Measurements from ENCODE around the gene HK1.

Gene HK1

DNA sequence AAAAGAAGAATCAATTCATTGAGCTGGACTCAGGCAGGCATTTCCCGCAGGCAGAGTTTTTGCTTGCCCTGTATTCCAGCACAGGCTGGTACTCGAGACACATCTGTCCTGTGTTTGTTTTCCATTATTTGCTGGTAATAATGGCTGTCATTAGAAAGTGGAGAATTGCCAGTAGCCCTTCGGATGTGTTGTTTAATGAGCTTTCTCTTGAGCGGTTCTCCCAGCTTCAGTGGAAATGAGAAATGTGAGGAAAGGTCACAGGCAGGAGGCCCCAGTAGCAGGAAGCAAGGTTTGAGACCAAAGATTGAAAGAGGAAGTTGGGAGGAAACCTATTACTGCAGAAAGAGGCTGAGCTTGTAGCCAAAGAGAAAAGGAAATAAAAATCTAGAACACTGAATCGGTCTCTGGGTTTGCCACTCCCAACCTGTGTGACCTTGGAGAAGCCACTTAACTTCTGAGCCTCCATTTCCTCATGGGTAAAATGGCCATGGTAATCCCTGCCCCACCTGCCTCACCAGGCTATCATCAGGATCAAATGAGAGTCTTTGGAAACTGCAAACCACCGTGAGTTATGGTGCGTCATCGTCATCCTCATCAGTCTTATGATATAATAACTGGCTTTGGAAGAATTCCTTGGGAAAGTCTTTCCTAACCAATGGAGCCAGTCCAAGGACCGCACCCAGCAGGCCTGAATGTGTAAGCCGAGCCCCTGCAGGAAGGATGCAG lies 70.7 kb downstream of the HK1 start:
- TF ChIP-seq POU6F1 (CRISPR knock-in tag; IDR thresholded peaks at IDR 0.05; ENCODE audit: borderline replicate concordance, low read depth) (no peak), PATZ1 (CRISPR knock-in tag; IDR thresholded peaks at IDR 0.05; ENCODE audit: borderline replicate concordance) (no peak), ZNF565 (CRISPR knock-in tag; conservative IDR thresholded peaks at IDR 0.05; ENCODE audit: low read depth) (no peak), ZFP3 (CRISPR knock-in tag; IDR thresholded peaks at IDR 0.05) (no peak), ZC3H10 (CRISPR knock-in tag; IDR thresholded peaks at IDR 0.05) (no peak), ZFP30 (CRISPR knock-in tag; IDR thresholded peaks at IDR 0.05) (no peak), ZNF8 (CRISPR knock-in tag; IDR thresholded peaks at IDR 0.05) (no peak), OSR1 (CRISPR knock-in tag; IDR thresholded peaks at IDR 0.05) (no peak), ISL1 (CRISPR knock-in tag; IDR thresholded peaks at IDR 0.05) (no peak)
- ATAC-seq, result peak; percentile 61

DNA sequence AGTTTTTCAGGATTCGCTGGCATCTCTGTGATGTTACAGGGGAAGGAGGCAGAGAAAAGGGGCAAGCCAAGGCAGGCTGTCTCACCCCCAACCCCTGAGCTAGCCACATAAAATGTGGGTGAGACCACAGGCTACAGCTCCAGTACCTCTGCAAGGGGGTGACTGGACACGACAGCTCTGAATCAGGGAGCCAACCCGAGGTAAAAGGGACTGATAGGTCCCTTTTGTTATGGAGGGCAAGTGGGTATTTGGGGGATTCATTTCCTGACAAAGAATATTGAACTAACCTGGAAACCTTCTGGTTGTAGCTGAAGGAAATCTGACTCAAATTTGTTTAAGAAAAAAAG lies 71.2 kb downstream of the HK1 start:
- TF ChIP-seq SNAI2 (CRISPR knock-in tag; IDR thresholded peaks at IDR 0.05), result no peak
- TF ChIP-seq ZNF70 (CRISPR knock-in tag; IDR thresholded peaks at IDR 0.05), result no peak
- no peak for TF ChIP-seq OSR1 (CRISPR knock-in tag; IDR thresholded peaks at IDR 0.05)
- TF ChIP-seq CSDC2 (CRISPR knock-in tag; IDR thresholded peaks at IDR 0.05), result no peak
- no peak for TF ChIP-seq PPARA (CRISPR knock-in tag; IDR thresholded peaks at IDR 0.05; ENCODE audit: borderline replicate concordance)
- no peak for TF ChIP-seq POU6F1 (CRISPR knock-in tag; IDR thresholded peaks at IDR 0.05; ENCODE audit: borderline replicate concordance, low read depth)
- TF ChIP-seq ARNTL (CRISPR knock-in tag; IDR thresholded peaks at IDR 0.05; ENCODE audit: borderline replicate concordance, low read depth), result no peak
- no peak for TF ChIP-seq CSRNP3 (CRISPR knock-in tag; IDR thresholded peaks at IDR 0.05)
- TF ChIP-seq TOX (CRISPR knock-in tag; IDR thresholded peaks at IDR 0.05; ENCODE audit: borderline replicate concordance), result no peak
- TF ChIP-seq ISL1 (CRISPR knock-in tag; IDR thresholded peaks at IDR 0.05), result no peak
- no peak for TF ChIP-seq TCF4 (CRISPR knock-in tag; IDR thresholded peaks at IDR 0.05; ENCODE audit: borderline replicate concordance)
- TF ChIP-seq ZC3H10 (CRISPR knock-in tag; IDR thresholded peaks at IDR 0.05), result no peak
- TF ChIP-seq RARB (CRISPR knock-in tag; IDR thresholded peaks at IDR 0.05), result no peak
- TF ChIP-seq TSHZ2 (CRISPR knock-in tag; IDR thresholded peaks at IDR 0.05), result no peak
- no peak for TF ChIP-seq ESRRG (CRISPR knock-in tag; IDR thresholded peaks at IDR 0.05)
- no peak for TF ChIP-seq PATZ1 (CRISPR knock-in tag; IDR thresholded peaks at IDR 0.05; ENCODE audit: borderline replicate concordance)
- TF ChIP-seq ZNF8 (CRISPR knock-in tag; IDR thresholded peaks at IDR 0.05), result no peak
- TF ChIP-seq ZFP3 (CRISPR knock-in tag; IDR thresholded peaks at IDR 0.05), result no peak
- no peak for ATAC-seq
